Tibial nerve (tissue), 4 donors: Measurements from ENCODE around the gene SLC44A2.

Experiments used
- CTCF ChIP-seq, 5 experiments: fragments of 200-600 bp in 3 of 5; fragments of 450-650 bp in 2 of 5; sonication (generic) in 3 of 5; IDR thresholded peaks; one replicate each; pipeline ENCODE4 v1.5.1; 2016 to 2019; ENCODE audit warnings: antibody characterized with exemption in 5 of 5, mild to moderate bottlenecking in 3 of 5, moderate library complexity in 2 of 5
- EP300 ChIP-seq, 2 donors: sonication (generic); formaldehyde crosslinking; IDR thresholded peaks; one replicate each; pipeline ENCODE4 v1.6.1; 2017; ENCODE audit warnings: antibody characterized with exemption in 2 of 2, mild to moderate bottlenecking in 1 of 2
- POLR2A ChIP-seq, 2 donors: fragments of 450-650 bp; IDR thresholded peaks; one replicate each; pipeline ENCODE4 v1.6.1; 2017; ENCODE audit warnings: antibody characterized with exemption in 2 of 2, mild to moderate bottlenecking in 2 of 2, moderate library complexity in 2 of 2

GRCh38 chr19:10683064-10683426 is 57.7 kb downstream of the SLC44A2 start:
- TF ChIP-seq CTCF (IDR thresholded peaks at IDR 0.05) (no peak), POLR2A (IDR thresholded peaks at IDR 0.05) (no peak), EP300 (IDR thresholded peaks at IDR 0.05) (no peak)
